ENCODE results near the gene OXSM. TPM values are rescaled to one million over a fixed set of nuclear protein-coding genes. Genes with fewer than 3 reads are reported as not detected.

The OXSM gene
- total and polyA plus RNA-seq, 2 donors (not counting 3 experiments of a cell fraction or from before 2014, with no cell fraction given): 8.1 to 9.0 TPM

GRCh38 chr3:25818335-25818734 is 28.4 kb downstream of the OXSM start:
- Histone ChIP-seq H2AFZ (ENCODE audit: low read depth, low read length) (no peak overlapping the region), H3K79me2 (ENCODE audit: control insufficient read depth, insufficient read depth, low read length) (no peaks in the 10 kb centered on the region), H3K27me3 (ENCODE audit: control insufficient read depth in 2 of 2, insufficient read depth in 2 of 2, low read length in 2 of 2) (peaks cover 0 to 2% of the 10 kb centered on the region in 2 experiments), H3K9me3 (replicated peaks; ENCODE audit: control insufficient read depth, insufficient read depth, low read length) (no peaks in the 10 kb centered on the region), H3K9ac (replicated peaks; ENCODE audit: extremely low read depth, insufficient read depth, low read length) (no peak overlapping the region), H3K27ac (ENCODE audit: insufficient read depth, low read depth, low read length) (no peak overlapping the region), H3K9me1 (replicated peaks; ENCODE audit: control insufficient read depth, extremely low read depth, insufficient read depth, low read length) (no peaks in the 10 kb centered on the region), H4K20me1 (replicated peaks; ENCODE audit: control insufficient read depth, extremely low read depth, insufficient read depth, low read length) (no peaks in the 10 kb centered on the region), H3K4me3 (replicated peaks in 1 of 3; ENCODE audit: insufficient read depth in 1 of 3, low read depth in 1 of 3, low read length in 3 of 3) (no peak overlapping the region), H3K4me2 (ENCODE audit: insufficient read depth, low read length) (no peak overlapping the region), H3K4me1 (ENCODE audit: control insufficient read depth, extremely low read depth, insufficient read depth, low read length) (peaks cover 3% of the 10 kb centered on the region), H3K36me3 (ENCODE audit: control insufficient read depth in 2 of 2, extremely low read depth in 1 of 2, insufficient read depth in 2 of 2, low read length in 2 of 2) (no peaks in the 10 kb centered on the region)
- ChIA-PET POLR2A (no interaction called here), CTCF (no interaction called here)
- no peak for TF ChIP-seq POLR2AphosphoS5 (IDR thresholded peaks at IDR 0.05; ENCODE audit: insufficient read depth, low read depth, low read length)
- TF ChIP-seq MYC (IDR thresholded peaks at IDR 0.05; ENCODE audit: low read depth, low read length): no peak
- TF ChIP-seq FOS (IDR thresholded peaks at IDR 0.05; ENCODE audit: borderline replicate concordance, insufficient read depth, low read length): no peak
- FAIRE-seq (no peak), DNase-seq (ENCODE audit: low read depth, low spot score) (no peak)
- intact Hi-C loops (cut with micrococcal nuclease) (no loop called here), dilution Hi-C loops (cut with MboI; ENCODE audit: extremely low pct_ligation_motif_present, low sequenced_read_pairs) (no loop called here)
- BruUV-seq (replicated peaks): no TSS peak

- no peaks in the 10 kb centered on the region for H3K79me2 ChIP-seq (ENCODE audit: control insufficient read depth, insufficient read depth, low read length)
- no peaks in the 10 kb centered on the region for H3K9me3 ChIP-seq (replicated peaks; ENCODE audit: control insufficient read depth, insufficient read depth, low read length)
- no peak overlapping the region for H3K9ac ChIP-seq (replicated peaks; ENCODE audit: extremely low read depth, insufficient read depth, low read length)
- TF ChIP-seq JUN (IDR thresholded peaks at IDR 0.05; ENCODE audit: borderline replicate concordance, insufficient read depth, insufficient read length, low read depth) (peak; percentile 9), MAX (IDR thresholded peaks at IDR 0.05; ENCODE audit: insufficient read depth, insufficient read length) (no peak), MYC (IDR thresholded peaks at IDR 0.05; ENCODE audit: low read depth, low read length) (no peak)
- ChIA-PET CTCF (interaction anchor here (0.9 to 2.9 kb wide), 3 partner anchors 11 to 37 kb away, joined by 3 to 7 read pairs (median 4); partner anchors contain the start of gene NGLY1), POLR2A (no interaction called here)
- dilution Hi-C loops (cut with MboI; ENCODE audit: extremely low pct_ligation_motif_present, low sequenced_read_pairs) (no loop called here), intact Hi-C loops (cut with micrococcal nuclease) (no loop called here)
- peak overlapping the region; percentile 3 for H2AFZ ChIP-seq (ENCODE audit: low read depth, low read length)
- H3K27me3 ChIP-seq (ENCODE audit: control insufficient read depth in 2 of 2, insufficient read depth in 2 of 2, low read length in 2 of 2): peaks cover 0 to 2% of the 10 kb centered on the region in 2 experiments
- no peak overlapping the region for H3K4me3 ChIP-seq (replicated peaks in 1 of 3; ENCODE audit: insufficient read depth in 1 of 3, low read depth in 1 of 3, low read length in 3 of 3)
- no peak for FAIRE-seq
- H3K9me1 ChIP-seq (replicated peaks; ENCODE audit: control insufficient read depth, extremely low read depth, insufficient read depth, low read length): no peaks in the 10 kb centered on the region
- H3K4me2 ChIP-seq (ENCODE audit: insufficient read depth, low read length): no peak overlapping the region
- peaks cover 3% of the 10 kb centered on the region for H3K4me1 ChIP-seq (ENCODE audit: control insufficient read depth, extremely low read depth, insufficient read depth, low read length)
- no peak overlapping the region for H3K27ac ChIP-seq (ENCODE audit: insufficient read depth, low read depth, low read length)
- DNase-seq (ENCODE audit: low read depth, low spot score): peak; percentile 70
- BruUV-seq (replicated peaks): no TSS peak
- no peaks in the 10 kb centered on the region for H4K20me1 ChIP-seq (replicated peaks; ENCODE audit: control insufficient read depth, extremely low read depth, insufficient read depth, low read length)
- no peaks in the 10 kb centered on the region for H3K36me3 ChIP-seq (ENCODE audit: control insufficient read depth in 2 of 2, extremely low read depth in 1 of 2, insufficient read depth in 2 of 2, low read length in 2 of 2)
Observed at GRCh38 chr3:25820366-25820765, 30.5 kb downstream of the OXSM start.

Measured in endothelial cell of umbilical vein (primary cell).